CD4-positive, alpha-beta T cell treated with Interleukin-17A for 4 hours (primary cell): ENCODE results near the gene MEA1.
"Not testable (repeated sequence)": the region's sequence is repeated elsewhere in the genome, so short reads cannot be mapped to it uniquely, and the experiment has no call there.

Experiments used
- DNase-seq: peaks from one replicate; pipeline ENCODE4 v3.0.0-alpha.2; 2020; ENCODE audit warnings: mixed read lengths

MEA1 gene

GRCh38 chr6:43006251-43006650 lies 7.5 kb downstream of the MEA1 start:
- no peak for DNase-seq

- no peak for DNase-seq
Observed at GRCh38 chr6:43005844-43006243, 7.9 kb downstream of the MEA1 start.

- DNase-seq, result no peak
Observed at GRCh38 chr6:43001843-43002242, 11.9 kb downstream of the MEA1 start.

GRCh38 chr6:42998205-42998604 lies 15.5 kb downstream of the MEA1 start:
- DNase-seq, result not testable (repeated sequence)

GRCh38 chr6:42996513-42996912 lies 17.2 kb downstream of the MEA1 start:
- no peak for DNase-seq

- no peak for DNase-seq
Observed at GRCh38 chr6:42993445-42993844, 20.3 kb downstream of the MEA1 start.

GRCh38 chr6:42989923-42990322 lies 23.8 kb downstream of the MEA1 start:
- DNase-seq, result no peak

- DNase-seq, result no peak
Observed at GRCh38 chr6:42988486-42989020, 25.2 kb downstream of the MEA1 start.

GRCh38 chr6:42987533-42988451 lies 26.0 kb downstream of the MEA1 start:
- no peak for DNase-seq

GRCh38 chr6:42984924-42985475 lies 28.7 kb downstream of the MEA1 start:
- peak; percentile 35 for DNase-seq

- peak; percentile 98 for DNase-seq
Observed at GRCh38 chr6:42984001-42984923, 29.5 kb downstream of the MEA1 start, which contains the start of gene PPP2R5D. Gene PPP2R5D (plus strand): TSS chr6:42984570. CDS start chr6:42984678, 108 bp downstream.

- no peak for DNase-seq
Observed at GRCh38 chr6:42981836-42982235, 31.9 kb downstream of the MEA1 start.

GRCh38 chr6:42979523-42980177 lies 34.1 kb downstream of the MEA1 start:
- no peak for DNase-seq

GRCh38 chr6:42978839-42979522 lies 34.8 kb downstream of the MEA1 start, which contains the start of gene PEX6:
Gene PEX6 (minus strand): TSS chr6:42979181. CDS start chr6:42979150, 31 bp downstream.
- peak; percentile 96 for DNase-seq

GRCh38 chr6:42978487-42978838 lies 35.3 kb downstream of the MEA1 start:
- DNase-seq, result no peak

- DNase-seq, result no peak
Observed at GRCh38 chr6:42974919-42975505, 38.7 kb downstream of the MEA1 start.

- DNase-seq, result no peak
Observed at GRCh38 chr6:42973926-42974325, 39.8 kb downstream of the MEA1 start.

GRCh38 chr6:42971746-42972327 lies 41.9 kb downstream of the MEA1 start:
- DNase-seq, result no peak

GRCh38 chr6:42970871-42971612 lies 42.7 kb downstream of the MEA1 start:
- no peak for DNase-seq

GRCh38 chr6:42969934-42970333 lies 43.8 kb downstream of the MEA1 start:
- no peak for DNase-seq
